Neutrophil (primary cell): ENCODE data around the gene KCNT1.

Experiments used
- H3K27ac ChIP-seq: fragments of 200-600 bp; sonication (generic); 2 replicates; pipeline ENCODE4 v1.5.1; 2016; ENCODE audit warnings: mild to moderate bottlenecking, moderate library complexity
- H3K27me3 ChIP-seq: fragments of 200-600 bp; sonication (generic); 2 replicates; pipeline ENCODE4 v1.6.0; 2016; ENCODE audit warnings: mild to moderate bottlenecking
- H3K36me3 ChIP-seq: fragments of 200-600 bp; sonication (generic); 2 replicates; pipeline ENCODE4 v1.5.1; 2017
- H3K4me1 ChIP-seq, 2 experiments: fragments of 200-600 bp in 1 of 2; sonication (generic) in 1 of 2; 1 replicate in 1 of 2; 2 replicates in 1 of 2; pipeline versions ENCODE4 v1.5.1 to v1.6.1; 2013 to 2016; ENCODE audit warnings: low read depth in 1 of 2, low read length in 1 of 2, mild to moderate bottlenecking in 1 of 2, moderate library complexity in 1 of 2; ENCODE audit not compliant: control insufficient read depth in 1 of 2, insufficient read depth in 1 of 2
- H3K4me3 ChIP-seq, 2 experiments: fragments of 200-600 bp in 1 of 2; sonication (generic) in 1 of 2; 1 replicate in 1 of 2; 2 replicates in 1 of 2; pipeline ENCODE4 v1.5.1; 2013 to 2016; ENCODE audit warnings: low read depth in 1 of 2, low read length in 1 of 2, mild to moderate bottlenecking in 1 of 2, moderate library complexity in 1 of 2
- H3K9me3 ChIP-seq: fragments of 200-600 bp; sonication (generic); 2 replicates; pipeline ENCODE4 v1.5.1; 2016
- TF ChIP-seq, protein P1 (sequence below): fragments of 200-600 bp; sonication (generic); IDR thresholded peaks from 2 replicates; pipeline ENCODE4 v1.5.1; 2016; ENCODE audit warnings: antibody characterized with exemption

Gene KCNT1

DNA sequence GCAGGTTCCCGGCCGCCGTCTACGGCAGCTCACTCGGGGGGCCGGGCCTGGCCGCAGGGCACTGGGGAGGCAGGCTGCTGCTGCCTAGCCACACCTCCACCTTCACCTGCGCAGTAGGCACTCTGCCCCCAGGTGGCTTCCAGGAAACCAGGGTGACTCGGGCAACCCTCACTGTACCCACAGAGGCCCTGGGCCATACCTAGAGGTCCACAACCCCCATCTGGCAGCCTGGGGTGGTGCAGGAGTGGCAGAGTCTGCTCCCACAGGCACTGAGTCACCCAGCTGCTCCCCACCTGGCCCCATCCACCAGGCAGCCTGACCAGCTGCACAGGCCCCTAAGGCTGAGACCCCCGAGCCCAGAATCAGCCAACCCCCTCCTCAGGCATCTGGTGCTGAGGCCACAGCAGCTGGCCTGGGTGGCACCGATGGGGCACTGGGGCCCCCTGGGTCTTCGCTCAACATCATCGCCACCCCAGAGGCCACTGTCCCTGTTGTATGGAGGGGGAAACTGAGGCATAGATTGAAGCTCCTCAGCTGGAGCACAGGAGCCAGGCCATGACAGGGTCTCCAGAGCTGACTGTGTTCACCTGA, 70.2 kb downstream of the KCNT1 start:
- Histone ChIP-seq H3K27me3 (no peaks in the 10 kb centered on the region), H3K27ac (no peak overlapping the region), H3K9me3 (no peaks in the 10 kb centered on the region), H3K4me3 (no peak overlapping the region), H3K4me1 (no peaks in the 10 kb centered on the region), H3K36me3 (no peaks in the 10 kb centered on the region)
- TF ChIP-seq, protein P1, sequence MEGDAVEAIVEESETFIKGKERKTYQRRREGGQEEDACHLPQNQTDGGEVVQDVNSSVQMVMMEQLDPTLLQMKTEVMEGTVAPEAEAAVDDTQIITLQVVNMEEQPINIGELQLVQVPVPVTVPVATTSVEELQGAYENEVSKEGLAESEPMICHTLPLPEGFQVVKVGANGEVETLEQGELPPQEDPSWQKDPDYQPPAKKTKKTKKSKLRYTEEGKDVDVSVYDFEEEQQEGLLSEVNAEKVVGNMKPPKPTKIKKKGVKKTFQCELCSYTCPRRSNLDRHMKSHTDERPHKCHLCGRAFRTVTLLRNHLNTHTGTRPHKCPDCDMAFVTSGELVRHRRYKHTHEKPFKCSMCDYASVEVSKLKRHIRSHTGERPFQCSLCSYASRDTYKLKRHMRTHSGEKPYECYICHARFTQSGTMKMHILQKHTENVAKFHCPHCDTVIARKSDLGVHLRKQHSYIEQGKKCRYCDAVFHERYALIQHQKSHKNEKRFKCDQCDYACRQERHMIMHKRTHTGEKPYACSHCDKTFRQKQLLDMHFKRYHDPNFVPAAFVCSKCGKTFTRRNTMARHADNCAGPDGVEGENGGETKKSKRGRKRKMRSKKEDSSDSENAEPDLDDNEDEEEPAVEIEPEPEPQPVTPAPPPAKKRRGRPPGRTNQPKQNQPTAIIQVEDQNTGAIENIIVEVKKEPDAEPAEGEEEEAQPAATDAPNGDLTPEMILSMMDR, result no peak

GRCh38 chr9:135772702-135773493, 70.9 kb downstream of the KCNT1 start:
- Histone ChIP-seq H3K36me3 (no peaks in the 10 kb centered on the region), H3K27ac (no peak overlapping the region), H3K9me3 (no peaks in the 10 kb centered on the region), H3K27me3 (no peaks in the 10 kb centered on the region), H3K4me1 (no peaks in the 10 kb centered on the region), H3K4me3 (no peak overlapping the region)
- TF ChIP-seq, protein P1, result no peak

DNA sequence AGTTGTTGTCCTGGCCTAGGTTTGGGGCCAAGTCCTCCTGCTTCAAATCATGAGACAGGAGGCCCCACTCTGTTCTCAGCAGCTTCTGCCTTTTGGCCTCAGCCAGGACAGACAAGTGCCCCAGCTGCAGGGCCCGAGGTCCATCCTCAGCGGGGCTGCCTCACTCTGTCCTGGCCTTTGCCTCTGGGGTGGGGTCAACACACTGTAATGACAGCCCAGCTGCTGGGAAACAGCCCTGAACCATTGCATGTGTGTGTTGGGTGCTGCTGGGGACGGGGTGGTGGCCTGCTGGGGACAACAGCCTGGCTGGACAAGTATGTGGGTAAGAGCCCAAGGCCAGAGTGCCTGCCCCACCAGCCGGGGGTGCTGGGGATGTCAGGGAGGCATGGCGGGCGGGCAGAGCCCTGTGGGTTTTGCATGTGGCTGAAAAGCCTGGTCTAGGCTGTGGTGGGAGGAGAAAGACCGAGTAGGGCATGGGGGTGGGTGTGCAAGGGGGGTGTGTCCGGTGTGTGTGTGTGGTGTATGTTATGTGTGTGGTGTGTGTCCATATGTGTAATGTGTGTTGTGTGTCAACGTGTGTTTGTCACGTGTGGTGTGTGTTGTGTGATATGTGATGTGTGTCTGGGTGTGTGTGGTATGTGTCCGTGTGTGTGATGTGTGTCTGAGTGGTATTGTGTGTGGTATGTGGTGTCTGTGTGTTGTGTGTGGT, 71.7 kb downstream of the KCNT1 start:
- TF ChIP-seq, protein P1, result no peak

DNA sequence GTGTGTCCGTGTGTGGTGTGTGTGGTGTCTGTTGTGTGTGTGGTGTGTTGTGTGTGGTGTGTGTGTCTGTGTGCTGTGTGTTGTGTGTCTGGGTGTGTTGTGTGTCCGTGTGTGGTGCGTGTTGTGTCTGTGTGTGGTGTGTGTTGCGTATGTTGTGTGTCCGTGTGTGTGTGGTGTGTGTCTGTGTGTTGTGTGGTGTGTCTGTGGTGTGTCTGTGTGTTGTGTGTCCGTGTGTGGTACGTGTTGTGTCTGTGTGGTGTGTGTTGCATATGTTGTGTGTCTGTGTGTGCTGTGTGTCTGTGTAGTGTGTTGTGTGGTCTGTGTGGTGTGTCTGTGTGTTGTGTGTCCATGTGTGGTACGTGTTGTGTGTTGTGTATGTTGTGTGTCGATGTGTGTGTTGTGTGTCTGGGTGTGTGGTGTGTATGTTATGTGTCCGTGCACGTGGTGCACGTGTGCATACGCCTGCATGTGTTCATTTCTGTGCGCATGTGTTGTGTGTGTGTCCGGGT, 72.3 kb downstream of the KCNT1 start:
- Histone ChIP-seq H3K27ac (no peak overlapping the region), H3K9me3 (no peaks in the 10 kb centered on the region), H3K4me3 (no peak overlapping the region), H3K4me1 (no peaks in the 10 kb centered on the region), H3K27me3 (no peaks in the 10 kb centered on the region), H3K36me3 (no peaks in the 10 kb centered on the region)
- TF ChIP-seq, protein P1, result no peak

More for the DNA sequence above, 71.7 kb downstream of the KCNT1 start:
- Histone ChIP-seq H3K27me3 (no peaks in the 10 kb centered on the region), H3K4me1 (no peaks in the 10 kb centered on the region), H3K36me3 (no peaks in the 10 kb centered on the region), H3K4me3 (no peak overlapping the region), H3K27ac (no peak overlapping the region), H3K9me3 (no peaks in the 10 kb centered on the region)

GRCh38 chr9:135774794-135775525, 73.0 kb downstream of the KCNT1 start:
- TF ChIP-seq, protein P1, result no peak
- H3K27me3 ChIP-seq, result no peaks in the 10 kb centered on the region
- no peaks in the 10 kb centered on the region for H3K4me1 ChIP-seq
- H3K4me3 ChIP-seq, result no peak overlapping the region
- no peak overlapping the region for H3K27ac ChIP-seq
- no peaks in the 10 kb centered on the region for H3K36me3 ChIP-seq
- H3K9me3 ChIP-seq, result no peaks in the 10 kb centered on the region
